IMR-90 (cell line): ENCODE results near the gene NMT1. TPM values are rescaled to one million over a fixed set of nuclear protein-coding genes. Genes with fewer than 3 reads are reported as not detected.

Experiments used
- ATAC-seq: fragments of 200-7000 bp; cut with Tn5 transposase; 2 replicates; pipeline ENCODE4 v1.9.1; 2020; ENCODE audit warnings: low read depth, mild to moderate bottlenecking, moderate library complexity
- BruUV-seq: library from RNA; stranded (reverse); fragments of 400-500 nt; replicated peaks from 2 replicates; lab custom pipeline; 2021; lab: Mats Ljungman, UMichigan
- CTCF ChIA-PET: fragments of 300-600 bp; formaldehyde crosslinking; extraction: SDS; loops from one replicate; lab custom pipeline; 2021; ENCODE audit warnings: antibody characterized with exemption; lab: Yijun Ruan, JAX
- POLR2A ChIA-PET: fragments of 300-600 bp; sonication (Branson Sonifier 250); formaldehyde crosslinking; loops from one replicate; lab custom pipeline; 2022; ENCODE audit warnings: antibody characterized with exemption; ENCODE audit not compliant: unreplicated experiment; lab: Charles Lee
- DNase-seq: peaks from one replicate; pipeline ENCODE4 v3.0.0; 2013
- H2AFZ ChIP-seq: replicated peaks from 2 replicates; pipeline ENCODE3; 2013; ENCODE audit warnings: low read length, mild to moderate bottlenecking; ENCODE audit not compliant: poor library complexity
- H2AK5ac ChIP-seq: 2 replicates; pipeline ENCODE4 v1.6.1; 2013; ENCODE audit warnings: low read depth, low read length, inconsistent platforms
- H2AK9ac ChIP-seq: replicated peaks from 2 replicates; pipeline ENCODE3; 2013; ENCODE audit warnings: mild to moderate bottlenecking, low read depth, low read length, moderate library complexity; ENCODE audit not compliant: poor library complexity
- H2BK120ac ChIP-seq: 2 replicates; pipeline ENCODE4 v1.6.1; 2013; ENCODE audit warnings: low read depth, low read length, inconsistent platforms
- H2BK15ac ChIP-seq: 3 replicates; pipeline ENCODE4 v1.6.1; 2013; ENCODE audit warnings: low read depth, low read length, inconsistent platforms
- H2BK20ac ChIP-seq: 2 replicates; pipeline ENCODE4 v1.6.1; 2013; ENCODE audit warnings: low read depth, mild to moderate bottlenecking, inconsistent platforms, low read length, moderate library complexity
- H2BK5ac ChIP-seq: 2 replicates; pipeline ENCODE4 v1.6.1; 2013; ENCODE audit warnings: mild to moderate bottlenecking, low read depth, low read length, inconsistent platforms; ENCODE audit not compliant: poor library complexity, severe bottlenecking
- H3K14ac ChIP-seq: replicated peaks from 2 replicates; pipeline ENCODE4 v1.6.1; 2013; ENCODE audit warnings: low read depth, low read length, inconsistent platforms
- H3K18ac ChIP-seq: 2 replicates; pipeline ENCODE4 v1.6.1; 2013; ENCODE audit warnings: low read depth, low read length, control low read depth
- H3K23ac ChIP-seq: 2 replicates; pipeline ENCODE4 v1.6.1; 2013; ENCODE audit warnings: low read depth, low read length, inconsistent platforms
- H3K27ac ChIP-seq: 2 replicates; pipeline ENCODE4 v1.5.1; 2013; ENCODE audit warnings: mild to moderate bottlenecking, control low read depth, low read length; ENCODE audit not compliant: insufficient read depth
- H3K27me3 ChIP-seq: 2 replicates; pipeline ENCODE4 v1.6.1; 2013; ENCODE audit warnings: low read length; ENCODE audit not compliant: control insufficient read depth, insufficient read depth
- H3K36me3 ChIP-seq: 2 replicates; pipeline ENCODE4 v1.6.1; 2013; ENCODE audit warnings: low read length, mixed read lengths; ENCODE audit not compliant: control insufficient read depth, insufficient read depth
- H3K4ac ChIP-seq: 2 replicates; pipeline ENCODE4 v1.6.1; 2013; ENCODE audit warnings: low read depth, low read length, inconsistent platforms
- H3K4me1 ChIP-seq: 2 replicates; pipeline ENCODE4 v1.6.1; 2013; ENCODE audit warnings: low read length, mixed read lengths; ENCODE audit not compliant: control insufficient read depth, insufficient read depth
- H3K4me2 ChIP-seq: 2 replicates; pipeline ENCODE4 v1.6.1; 2013; ENCODE audit warnings: low read depth, mild to moderate bottlenecking, control low read depth, low read length, moderate library complexity
- H3K4me3 ChIP-seq: 2 replicates; pipeline ENCODE4 v1.5.1; 2013; ENCODE audit warnings: low read depth, mild to moderate bottlenecking, control low read depth, low read length, moderate library complexity; ENCODE audit not compliant: insufficient read depth
- H3K56ac ChIP-seq: 2 replicates; pipeline ENCODE4 v1.6.1; 2013; ENCODE audit warnings: low read length, inconsistent platforms; ENCODE audit not compliant: insufficient read depth; ENCODE audit errors: extremely low read depth
- H3K79me1 ChIP-seq, 2 experiments: 2 replicates each; pipeline ENCODE4 v1.6.1; 2013; ENCODE audit warnings: low read length in 2 of 2, inconsistent platforms in 1 of 2, low read depth in 1 of 2
- H3K9ac ChIP-seq: 2 replicates; pipeline ENCODE4 v1.6.1; 2013; ENCODE audit warnings: low read depth, low read length, control low read depth
- H3K9me1 ChIP-seq: 2 replicates; pipeline ENCODE4 v1.6.1; 2013; ENCODE audit warnings: low read length, inconsistent platforms; ENCODE audit not compliant: insufficient read depth
- H3K9me3 ChIP-seq: 2 replicates; pipeline ENCODE4 v1.6.1; 2013; ENCODE audit warnings: low read length; ENCODE audit not compliant: control insufficient read depth, insufficient read depth
- H4K20me1 ChIP-seq: 2 replicates; pipeline ENCODE4 v1.6.1; 2013; ENCODE audit warnings: low read length, inconsistent platforms; ENCODE audit not compliant: insufficient read depth
- H4K5ac ChIP-seq: 2 replicates; pipeline ENCODE4 v1.6.1; 2013; ENCODE audit warnings: mild to moderate bottlenecking, low read depth, low read length, control low read depth
- H4K8ac ChIP-seq, 2 experiments: 2 replicates each; pipeline ENCODE4 v1.6.1; 2013; ENCODE audit warnings: low read depth in 2 of 2, low read length in 2 of 2, control low read depth in 1 of 2, inconsistent platforms in 1 of 2
- H4K91ac ChIP-seq: 2 replicates; pipeline ENCODE4 v1.6.1; 2013; ENCODE audit warnings: low read depth, low read length, inconsistent platforms; ENCODE audit not compliant: insufficient read depth
- CHD1 ChIP-seq: IDR thresholded peaks from 2 replicates; pipeline ENCODE4 v1.6.1; 2012; ENCODE audit warnings: low read depth, low read length, improper control_type of control experiment
- MAZ ChIP-seq: IDR thresholded peaks from 2 replicates; pipeline ENCODE4 v1.6.1; 2012; ENCODE audit warnings: low read depth, mild to moderate bottlenecking, low read length, improper control_type of control experiment, moderate library complexity, borderline replicate concordance
- WGBS, 2 experiments: methylation state at CpG; one replicate each; pipeline versions ENCODE4 v1.1.5 to v1.1.7; 2013; ENCODE audit warnings: missing lambda C conversion rate in 2 of 2; ENCODE audit not compliant: insufficient read length in 1 of 2; ENCODE audit errors: extremely low coverage in 2 of 2; 5-methylcytosine and 5-hydroxymethylcytosine counted together
- dilution Hi-C: fragments of 300-500 bp; cut with HindIII; formaldehyde crosslinking; loops from one replicate; pipeline ENCODE4 v1.14.3; 2018; ENCODE audit warnings: low sequenced_read_pairs; ENCODE audit not compliant: unreplicated experiment
- in situ Hi-C: fragments of 300-500 bp; cut with MboI; formaldehyde crosslinking; loops from 3 replicates; pipeline ENCODE4 v1.14.3; 2019; ENCODE audit warnings: low sequenced_read_pairs, inconsistent platforms, mixed read lengths
- intact Hi-C: fragments of 100-400 bp; cut with micrococcal nuclease; formaldehyde crosslinking; loops from 2 replicates; pipeline ENCODE4 v1.10.0; 2022
- polyA plus RNA-seq, 3 experiments: library from polyadenylated mRNA; depleted of rRNA; stranded (reverse); fragments of >200 nt; gene quantifications; 2 replicates each; pipeline ENCODE4 v1.2.3, GENCODE V29; 2012; ENCODE audit warnings: low replicate concordance in 1 of 3
- total RNA-seq: library from RNA; depleted of rRNA; stranded (reverse); fragments of >200 nt; gene quantifications from 2 replicates; pipeline ENCODE4 v1.2.3, GENCODE V29; 2012
- TF ChIP-seq, protein P1 (sequence below): fragments of 150-350 bp; IDR thresholded peaks from 2 replicates; pipeline ENCODE4 v1.6.1; 2017; ENCODE audit warnings: mild to moderate bottlenecking, antibody characterized with exemption, low read length, low read depth

NMT1 gene
- total and polyA plus RNA-seq, 2 of the 4 experiments (the other 2 are of a cell fraction), result 38.0 to 60.6 TPM

- Histone ChIP-seq H4K91ac (no peak overlapping the region), H2AFZ (no peak overlapping the region), H3K4me3 (no peak overlapping the region), H4K8ac (no peak overlapping the region), H3K18ac (no peak overlapping the region), H2BK20ac (no peak overlapping the region), H3K36me3 (peaks cover 24% of the 10 kb centered on the region), H2BK5ac (no peak overlapping the region), H3K4ac (no peak overlapping the region), H3K4me2 (no peak overlapping the region), H2AK5ac (no peak overlapping the region), H3K4me1 (peaks cover 9% of the 10 kb centered on the region), H3K9me3 (no peaks in the 10 kb centered on the region), H3K9me1 (peaks cover 10% of the 10 kb centered on the region), H2BK120ac (no peak overlapping the region), H3K56ac (no peak overlapping the region), H2BK15ac (no peak overlapping the region), H3K14ac (no peak overlapping the region), H2AK9ac (no peak overlapping the region), H3K27me3 (no peaks in the 10 kb centered on the region), H3K23ac (no peak overlapping the region), H4K5ac (no peak overlapping the region), H4K20me1 (peaks cover 9% of the 10 kb centered on the region), H3K79me1 (peaks cover 28 to 64% of the 10 kb centered on the region in 2 experiments), H3K27ac (no peak overlapping the region), H3K9ac (no peak overlapping the region)
- in situ Hi-C loops, result no loop called here
- dilution Hi-C loops, result no loop called here
- BruUV-seq, result no TSS peak
- CTCF ChIA-PET, result no interaction called here
- POLR2A ChIA-PET, result no interaction called here
- WGBS, 2 experiments, result no CpG with 5 or more reads among the region's 2 CpGs
- DNase-seq (no peak), ATAC-seq (no peak)
- intact Hi-C loops, result no loop called here
- TF ChIP-seq, protein P1, sequence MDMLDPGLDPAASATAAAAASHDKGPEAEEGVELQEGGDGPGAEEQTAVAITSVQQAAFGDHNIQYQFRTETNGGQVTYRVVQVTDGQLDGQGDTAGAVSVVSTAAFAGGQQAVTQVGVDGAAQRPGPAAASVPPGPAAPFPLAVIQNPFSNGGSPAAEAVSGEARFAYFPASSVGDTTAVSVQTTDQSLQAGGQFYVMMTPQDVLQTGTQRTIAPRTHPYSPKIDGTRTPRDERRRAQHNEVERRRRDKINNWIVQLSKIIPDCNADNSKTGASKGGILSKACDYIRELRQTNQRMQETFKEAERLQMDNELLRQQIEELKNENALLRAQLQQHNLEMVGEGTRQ, result no peak
- no peak for TF ChIP-seq CHD1
- no peak for TF ChIP-seq MAZ
Measured at GRCh38 chr17:45070809-45071208, 9.7 kb downstream of the NMT1 start.
